Epithelial cell of esophagus (primary cell): Measurements from ENCODE around the gene PELI2.

Experiments used
- DNase-seq: peaks from one replicate; pipeline ENCODE4 v3.0.0; 2010; ENCODE audit warnings: low read depth
- H3K4me3 ChIP-seq: 2 replicates; pipeline ENCODE4 v1.5.1; 2011; ENCODE audit warnings: mild to moderate bottlenecking, low read length, control low read depth
- TF ChIP-seq, protein P1 (sequence below): IDR thresholded peaks from 2 replicates; pipeline ENCODE4 v1.5.1; 2011; ENCODE audit warnings: low read depth, mild to moderate bottlenecking, low read length, control low read depth, inconsistent platforms; ENCODE audit not compliant: insufficient read depth; ENCODE audit errors: missing control alignments

PELI2 gene

GRCh38 chr14:56224229-56224628, 106.0 kb downstream of the PELI2 start:
- no peak for DNase-seq
- TF ChIP-seq, protein P1, sequence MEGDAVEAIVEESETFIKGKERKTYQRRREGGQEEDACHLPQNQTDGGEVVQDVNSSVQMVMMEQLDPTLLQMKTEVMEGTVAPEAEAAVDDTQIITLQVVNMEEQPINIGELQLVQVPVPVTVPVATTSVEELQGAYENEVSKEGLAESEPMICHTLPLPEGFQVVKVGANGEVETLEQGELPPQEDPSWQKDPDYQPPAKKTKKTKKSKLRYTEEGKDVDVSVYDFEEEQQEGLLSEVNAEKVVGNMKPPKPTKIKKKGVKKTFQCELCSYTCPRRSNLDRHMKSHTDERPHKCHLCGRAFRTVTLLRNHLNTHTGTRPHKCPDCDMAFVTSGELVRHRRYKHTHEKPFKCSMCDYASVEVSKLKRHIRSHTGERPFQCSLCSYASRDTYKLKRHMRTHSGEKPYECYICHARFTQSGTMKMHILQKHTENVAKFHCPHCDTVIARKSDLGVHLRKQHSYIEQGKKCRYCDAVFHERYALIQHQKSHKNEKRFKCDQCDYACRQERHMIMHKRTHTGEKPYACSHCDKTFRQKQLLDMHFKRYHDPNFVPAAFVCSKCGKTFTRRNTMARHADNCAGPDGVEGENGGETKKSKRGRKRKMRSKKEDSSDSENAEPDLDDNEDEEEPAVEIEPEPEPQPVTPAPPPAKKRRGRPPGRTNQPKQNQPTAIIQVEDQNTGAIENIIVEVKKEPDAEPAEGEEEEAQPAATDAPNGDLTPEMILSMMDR = no peak
- H3K4me3 ChIP-seq = no peak overlapping the region

DNA sequence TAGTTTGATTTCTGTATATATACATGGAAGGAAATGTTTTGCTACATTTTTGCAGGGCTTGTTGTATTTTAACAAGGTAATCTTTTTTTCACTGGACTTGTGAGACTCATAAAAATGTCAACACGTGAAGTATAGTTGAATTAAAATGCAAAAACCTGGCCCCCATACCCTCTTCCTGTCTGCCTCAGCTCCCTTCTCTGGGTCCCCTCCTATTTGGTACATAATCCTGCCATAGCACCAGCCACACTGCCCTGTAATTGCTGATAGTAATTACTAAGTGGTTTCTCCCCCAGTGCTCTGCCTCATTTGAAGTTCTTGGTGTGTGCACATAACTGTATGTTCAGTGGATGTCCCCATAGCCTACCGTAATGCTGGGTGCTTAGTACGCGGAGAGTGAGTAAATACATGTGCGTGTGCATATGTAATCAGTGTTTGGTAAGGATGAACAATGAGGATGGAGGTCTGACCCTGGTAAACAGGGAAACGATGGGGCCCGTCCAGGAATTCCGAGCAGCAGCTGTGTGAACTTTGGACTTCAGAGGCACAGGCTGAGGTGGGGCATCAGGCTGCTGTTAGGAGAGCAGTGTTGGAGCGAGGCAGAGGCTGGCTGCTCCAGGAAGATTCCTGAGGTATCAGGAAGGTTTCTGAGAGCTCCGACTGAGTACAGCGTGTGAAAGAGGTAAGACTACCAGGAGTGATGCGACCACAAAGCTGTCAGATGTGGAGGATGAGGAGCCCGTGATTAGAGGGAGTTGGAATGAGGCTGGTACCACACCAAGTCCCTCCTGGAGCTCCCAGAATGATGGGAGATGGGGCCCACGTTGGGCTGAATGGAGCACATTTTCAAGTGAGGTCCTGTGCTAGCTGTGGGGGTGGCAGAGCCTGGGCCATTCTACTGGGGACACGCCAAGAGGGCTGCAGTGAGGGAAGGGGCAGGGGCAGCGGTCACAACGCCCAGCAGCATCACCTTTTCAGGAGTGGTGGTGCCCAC, 106.8 kb downstream of the PELI2 start:
- no peak overlapping the region for H3K4me3 ChIP-seq
- TF ChIP-seq, protein P1 = no peak
- no peak for DNase-seq

DNA sequence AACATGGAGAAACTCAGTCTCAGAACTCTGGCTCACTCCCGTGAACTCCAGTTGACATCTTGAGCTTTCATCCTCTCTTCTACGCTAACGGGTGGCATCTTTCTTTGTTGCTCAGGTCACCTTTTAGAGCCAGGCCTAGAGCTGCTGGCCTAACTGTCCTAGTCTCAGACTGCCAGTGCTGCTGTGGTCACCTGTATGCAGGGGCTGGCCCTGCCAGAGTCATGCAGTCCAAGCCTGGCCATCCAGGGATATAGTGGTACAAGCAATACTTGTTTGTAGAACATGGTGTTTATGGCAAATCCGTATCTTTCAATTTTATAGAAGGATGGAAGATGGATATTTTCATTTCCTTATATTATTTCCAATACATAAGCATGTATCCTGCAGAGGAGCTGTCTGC, 117.2 kb downstream of the PELI2 start:
- H3K4me3 ChIP-seq = no peak overlapping the region
- no peak for DNase-seq
- TF ChIP-seq, protein P1 = no peak

DNA sequence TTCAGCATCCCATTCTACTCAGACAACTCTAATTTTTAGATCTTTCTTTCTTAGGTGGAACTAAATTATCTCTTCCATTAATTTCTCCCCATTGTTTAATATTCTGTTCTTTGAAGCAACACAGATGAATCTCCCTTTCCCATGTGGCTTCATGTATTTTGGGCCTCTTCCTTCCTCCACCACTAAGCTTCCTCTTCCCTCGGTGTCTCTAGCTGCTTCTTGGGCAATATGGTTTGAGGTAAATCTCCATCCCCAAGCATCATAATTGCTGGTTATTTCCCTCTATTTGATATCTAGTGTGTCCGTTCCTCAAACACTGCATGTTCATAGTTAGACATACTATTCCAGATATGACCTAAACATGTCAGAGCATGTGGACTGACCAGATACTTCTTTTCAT, 119.2 kb downstream of the PELI2 start:
- no peak for DNase-seq
- H3K4me3 ChIP-seq = no peak overlapping the region

DNA sequence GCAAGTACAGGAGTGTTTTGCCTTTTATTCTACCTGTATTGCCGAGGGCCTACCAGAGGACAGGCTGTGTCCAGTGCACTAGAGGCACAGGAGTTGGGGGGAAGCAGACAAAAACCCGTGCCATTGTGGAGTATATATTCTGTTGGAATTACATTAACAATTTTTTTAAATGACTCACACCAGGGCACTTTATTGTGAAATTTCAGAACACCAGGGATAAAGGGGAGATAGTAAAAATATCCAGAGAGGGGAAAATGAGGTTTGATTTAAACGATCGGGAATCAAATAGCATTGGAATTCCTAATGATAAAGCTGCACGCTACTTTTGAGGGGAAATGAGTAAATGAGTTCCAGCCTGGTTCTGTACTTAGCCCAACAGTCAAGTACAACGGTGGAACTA, 123.2 kb downstream of the PELI2 start:
- no peak overlapping the region for H3K4me3 ChIP-seq
- TF ChIP-seq, protein P1 = no peak
- no peak for DNase-seq

More for the DNA sequence above, 119.2 kb downstream of the PELI2 start:
- TF ChIP-seq, protein P1 = no peak

GRCh38 chr14:56243110-56243509, 124.9 kb downstream of the PELI2 start:
- TF ChIP-seq, protein P1 = no peak
- H3K4me3 ChIP-seq = no peak overlapping the region
- no peak for DNase-seq
